UCSD-AML1 (cell line): ENCODE results near the gene THSD4.

ENCODE experiments used
- DNase-seq: peaks from one replicate; lab custom pipeline; 2025; ENCODE audit not compliant: unreplicated experiment; lab: John Stamatoyannopoulos, UW

THSD4 gene

DNA sequence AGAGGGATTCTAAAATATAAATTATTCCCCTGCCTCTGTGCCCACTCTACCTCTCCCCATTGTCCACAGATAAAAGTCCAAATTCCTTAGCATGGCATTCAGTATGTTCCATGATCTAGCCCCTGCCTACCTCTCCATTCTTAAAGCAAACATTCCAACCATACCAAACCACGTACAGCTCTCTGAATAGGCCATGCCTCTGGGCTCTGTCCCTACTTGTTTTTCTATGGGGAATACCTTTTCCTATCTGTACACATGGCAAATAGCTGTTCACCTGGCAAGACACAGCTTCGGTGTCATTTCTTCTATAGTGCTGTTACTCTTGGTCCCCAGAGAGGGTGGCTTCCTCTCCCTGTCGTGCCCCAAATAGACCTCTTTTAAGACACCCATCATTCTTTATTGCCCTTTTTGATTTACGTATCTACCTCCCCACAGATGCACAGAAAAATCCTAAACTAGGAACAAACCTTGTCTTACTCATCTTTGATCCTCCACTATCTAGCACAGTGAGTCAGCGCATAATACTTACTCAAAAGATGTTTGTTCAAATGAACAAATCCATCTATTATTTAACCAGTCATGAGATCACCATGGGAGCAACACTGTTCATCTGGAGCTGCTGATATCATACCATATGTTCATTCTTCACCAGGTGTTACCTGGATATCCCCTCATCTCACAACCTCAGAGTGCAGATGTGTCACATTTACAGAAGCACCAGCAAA is 329.8 kb downstream of the THSD4 start:
- no peak for DNase-seq

DNA sequence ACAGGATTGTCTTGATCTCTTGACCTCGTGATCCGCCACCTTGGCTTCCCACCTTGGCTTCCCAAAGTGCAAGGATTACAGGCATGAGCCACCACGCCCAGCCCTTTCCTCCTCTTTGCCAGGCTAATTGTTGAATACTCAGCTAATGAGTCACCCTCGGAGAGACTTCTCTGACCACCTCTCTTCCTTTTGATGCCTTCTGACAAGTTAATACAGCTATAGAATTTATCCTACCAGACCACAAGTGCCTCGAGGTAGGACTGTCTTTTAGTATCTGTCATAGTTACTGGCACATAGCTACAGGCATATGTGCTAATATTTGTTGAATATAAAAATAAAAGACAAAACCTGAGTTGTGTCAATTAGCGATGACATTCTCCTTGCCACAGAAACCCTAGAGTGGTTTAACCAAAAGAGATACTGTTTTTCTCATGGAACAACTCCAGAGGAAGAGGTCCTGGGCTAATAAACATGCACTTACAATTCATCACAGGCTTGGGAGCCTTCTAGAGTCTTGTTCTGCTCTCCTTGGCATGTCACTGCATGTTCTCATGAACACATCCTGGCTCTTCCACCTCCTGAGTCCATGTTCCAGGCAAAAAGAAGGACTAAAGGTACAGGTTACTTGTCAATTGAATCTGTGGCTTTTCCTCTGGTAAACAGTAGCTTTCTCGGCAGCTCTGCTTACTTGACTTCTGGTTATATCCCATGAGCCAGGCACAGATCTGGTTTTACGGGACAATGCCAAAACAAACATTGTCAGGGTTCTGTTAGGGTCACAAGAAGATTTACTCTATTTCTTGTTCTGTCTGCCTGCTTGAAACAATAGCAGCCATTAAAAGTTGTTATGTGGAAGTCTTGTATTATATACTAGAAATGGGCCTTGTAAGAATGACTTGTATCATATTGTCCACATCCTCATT is 332.3 kb downstream of the THSD4 start:
- DNase-seq = no peak

DNA sequence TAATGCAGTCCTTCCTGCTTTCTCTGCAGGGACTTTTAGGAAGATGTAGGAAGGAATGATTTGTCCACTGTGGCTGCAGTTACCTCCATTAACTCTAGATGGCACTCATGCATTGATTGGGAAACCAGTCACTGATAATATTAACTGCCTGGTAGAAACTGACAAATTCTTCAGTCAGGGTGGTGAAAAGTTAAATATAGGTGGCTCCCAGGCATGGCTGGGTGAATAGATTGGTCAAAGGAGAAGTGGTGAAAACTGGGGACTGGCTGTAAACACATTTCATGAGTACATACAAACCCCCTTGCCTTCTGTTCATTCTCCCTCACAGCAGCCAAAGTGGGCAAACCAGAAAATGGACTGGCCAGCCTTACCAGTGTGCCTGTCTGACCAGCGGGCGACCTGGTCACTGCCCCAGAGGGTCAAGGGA is 333.4 kb downstream of the THSD4 start:
- no peak for DNase-seq

DNA sequence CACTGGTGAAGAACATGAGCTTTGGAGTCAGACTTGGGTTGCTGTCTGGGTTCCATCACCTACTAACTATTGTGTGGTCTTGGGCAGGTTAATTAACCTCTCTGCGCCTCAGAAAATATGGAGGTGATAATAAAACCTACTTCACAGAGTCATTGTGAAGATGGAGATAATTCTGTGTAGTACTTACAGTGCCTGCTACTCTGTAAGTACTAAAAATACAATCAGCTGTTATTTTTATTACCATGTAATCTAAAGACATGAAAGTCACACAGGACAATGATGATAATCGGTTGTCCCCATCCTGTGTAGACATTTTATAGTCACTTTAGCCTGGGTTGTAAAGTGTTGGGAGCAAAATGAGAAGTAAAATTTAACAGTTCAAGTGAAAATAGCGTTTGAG is 334.1 kb downstream of the THSD4 start:
- no peak for DNase-seq

DNA sequence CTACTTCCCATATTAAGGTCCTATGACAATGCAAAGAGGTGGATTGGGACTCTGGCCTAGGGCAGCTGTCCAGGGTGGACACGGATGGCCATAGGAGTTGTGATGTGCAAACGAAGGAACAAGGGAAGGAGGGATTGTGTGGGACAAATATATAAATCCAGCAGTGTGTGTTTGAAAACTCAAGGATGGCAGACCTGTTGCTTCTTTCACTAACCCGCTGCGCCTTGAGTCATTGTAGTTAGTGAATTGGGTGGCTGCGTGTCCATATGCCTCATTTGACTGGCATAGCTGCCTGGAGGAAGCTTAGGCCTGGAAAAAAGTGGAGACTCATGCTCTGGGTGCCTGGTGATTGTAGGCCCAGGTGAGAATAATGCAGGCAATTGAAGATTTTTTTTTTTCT is 334.7 kb downstream of the THSD4 start:
- no peak for DNase-seq

DNA sequence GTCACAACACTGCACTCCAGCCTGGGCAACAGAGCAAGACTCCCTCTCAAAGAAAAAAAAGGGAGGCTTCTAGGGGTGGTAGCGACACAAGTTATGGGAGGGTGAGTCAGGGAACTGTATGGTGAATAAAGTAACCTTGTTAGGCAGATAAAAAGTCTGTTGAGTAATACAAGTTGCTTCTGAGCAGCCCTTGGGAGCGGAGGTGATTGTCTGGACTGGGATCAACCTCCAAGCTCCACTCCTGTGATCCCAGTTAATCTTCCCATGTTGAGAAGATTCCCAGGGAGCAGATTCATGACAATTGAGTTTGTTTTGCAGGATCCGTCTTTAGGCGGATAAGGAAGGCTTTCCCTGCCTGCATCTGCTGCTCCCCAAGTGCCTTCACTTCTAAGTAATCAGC is 335.9 kb downstream of the THSD4 start:
- no peak for DNase-seq

DNA sequence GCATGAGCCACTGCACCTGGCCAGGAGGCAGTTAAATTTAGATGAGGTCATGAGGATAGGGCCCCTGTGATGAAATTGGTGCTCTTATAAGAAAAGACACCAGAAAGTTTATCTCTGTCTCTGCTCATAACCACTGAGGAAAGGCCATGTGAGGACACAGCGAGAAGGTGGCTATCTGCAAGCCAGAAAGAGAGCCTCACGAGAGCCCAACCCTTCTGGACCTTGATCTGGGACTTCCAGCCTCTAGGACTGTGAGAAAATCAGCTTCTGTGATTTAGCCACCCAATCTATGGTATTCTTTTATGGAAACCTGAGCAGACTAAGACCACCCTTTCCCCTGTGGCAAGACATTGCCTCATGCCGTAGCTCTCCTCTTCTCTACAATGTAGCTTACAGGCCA is 337.6 kb downstream of the THSD4 start:
- DNase-seq = no peak

DNA sequence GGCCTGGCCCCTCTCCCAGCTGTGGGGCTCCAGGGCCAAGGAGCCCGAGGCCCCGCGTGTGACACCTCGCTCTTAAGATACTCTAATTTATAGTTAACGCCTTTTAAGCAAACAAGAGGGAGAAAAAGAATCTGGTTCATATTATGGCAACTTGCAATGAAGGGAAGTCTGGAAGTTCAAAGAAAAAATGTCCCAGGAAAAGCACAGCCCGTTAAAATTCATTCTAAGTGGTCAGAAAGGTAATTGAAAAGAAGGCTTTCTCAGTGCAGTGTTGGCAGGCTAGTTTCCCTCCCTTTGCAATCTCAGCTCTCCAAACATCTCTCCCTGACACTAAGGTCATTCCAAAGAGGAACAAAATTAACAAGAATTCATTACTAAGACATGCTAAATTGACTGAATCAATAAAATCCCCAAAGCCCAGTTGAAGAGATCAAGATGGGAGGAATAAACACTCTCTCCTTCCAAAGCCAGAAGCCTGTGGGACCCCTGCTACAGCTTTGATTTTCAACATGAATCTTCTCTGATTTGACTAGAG is 339.3 kb downstream of the THSD4 start:
- no peak for DNase-seq

DNA sequence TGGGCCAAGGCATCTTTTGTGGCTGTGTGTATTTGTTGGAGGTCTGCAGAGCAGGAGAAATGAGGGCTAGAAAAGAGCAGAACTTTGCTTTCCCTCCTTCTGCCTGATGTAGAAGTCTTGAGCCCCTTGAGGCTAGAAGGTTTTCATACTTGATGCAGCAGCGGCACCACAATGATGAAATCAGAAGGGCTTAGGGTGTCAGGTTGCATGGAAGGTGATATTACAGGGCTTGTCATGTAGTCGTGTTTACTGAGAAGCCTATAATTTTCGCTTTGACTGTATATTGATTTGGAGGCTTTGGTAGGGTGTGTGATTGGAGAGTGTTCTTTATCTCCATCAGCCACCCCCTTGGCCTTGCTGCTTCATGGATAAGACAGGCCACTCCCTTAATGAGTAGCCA is 339.8 kb downstream of the THSD4 start:
- no peak for DNase-seq

DNA sequence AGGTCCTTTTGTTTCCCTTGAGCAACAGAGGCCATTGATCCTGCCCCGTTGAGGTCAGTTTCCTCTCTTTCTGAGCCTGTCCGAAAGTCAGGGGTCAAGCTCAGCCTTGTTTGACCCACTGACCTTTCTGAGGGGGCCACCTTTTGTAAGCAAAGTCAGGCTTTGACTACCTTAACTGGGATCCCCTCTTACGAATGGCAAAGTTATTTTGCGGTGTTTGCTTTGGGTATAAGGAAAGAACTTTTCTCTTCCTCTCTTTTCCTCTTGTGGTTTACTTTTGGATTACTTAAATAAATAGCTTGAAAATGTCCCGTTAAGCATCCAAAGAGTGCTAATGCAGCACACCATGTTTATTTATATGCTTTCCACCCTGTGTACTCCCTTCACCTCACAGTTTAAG is 340.6 kb downstream of the THSD4 start:
- no peak for DNase-seq

DNA sequence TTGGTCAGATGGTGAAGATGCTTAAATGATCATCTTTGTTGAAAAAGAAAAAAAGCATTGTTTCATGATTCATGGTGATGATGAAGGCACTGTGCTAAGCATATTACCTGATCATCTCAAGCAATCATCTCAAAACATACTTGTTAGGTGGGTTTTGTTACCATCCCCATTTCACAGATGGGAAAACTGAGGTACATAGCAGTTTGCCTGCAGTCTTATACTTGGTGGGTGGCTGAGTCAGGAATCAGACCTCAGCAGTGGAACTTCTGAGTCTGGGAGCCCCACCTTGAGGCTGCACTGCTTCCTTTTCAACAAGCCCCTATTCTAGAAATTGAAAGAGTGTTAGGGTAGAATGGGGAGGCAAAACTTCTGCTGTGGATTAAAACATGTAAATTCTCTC is 341.1 kb downstream of the THSD4 start:
- no peak for DNase-seq

DNA sequence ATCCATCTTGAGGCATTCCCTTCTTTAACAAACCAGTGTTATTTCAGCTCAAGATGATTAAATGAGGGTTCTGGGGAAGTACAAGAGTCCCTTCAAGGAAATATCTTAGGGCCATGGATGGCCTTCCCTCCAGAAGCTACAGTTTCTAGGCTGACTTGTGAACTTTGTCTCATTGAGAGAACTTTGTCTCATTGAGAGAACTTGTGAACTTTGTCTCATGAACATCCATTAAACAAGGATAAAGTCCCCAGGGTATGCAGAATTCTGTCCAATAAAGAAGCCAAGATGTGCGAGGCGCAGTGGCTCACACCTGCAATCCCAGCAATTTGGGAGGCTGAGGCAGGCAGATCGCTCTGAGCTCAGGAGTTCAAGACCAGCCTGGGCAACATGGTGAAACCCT is 341.5 kb downstream of the THSD4 start:
- no peak for DNase-seq

DNA sequence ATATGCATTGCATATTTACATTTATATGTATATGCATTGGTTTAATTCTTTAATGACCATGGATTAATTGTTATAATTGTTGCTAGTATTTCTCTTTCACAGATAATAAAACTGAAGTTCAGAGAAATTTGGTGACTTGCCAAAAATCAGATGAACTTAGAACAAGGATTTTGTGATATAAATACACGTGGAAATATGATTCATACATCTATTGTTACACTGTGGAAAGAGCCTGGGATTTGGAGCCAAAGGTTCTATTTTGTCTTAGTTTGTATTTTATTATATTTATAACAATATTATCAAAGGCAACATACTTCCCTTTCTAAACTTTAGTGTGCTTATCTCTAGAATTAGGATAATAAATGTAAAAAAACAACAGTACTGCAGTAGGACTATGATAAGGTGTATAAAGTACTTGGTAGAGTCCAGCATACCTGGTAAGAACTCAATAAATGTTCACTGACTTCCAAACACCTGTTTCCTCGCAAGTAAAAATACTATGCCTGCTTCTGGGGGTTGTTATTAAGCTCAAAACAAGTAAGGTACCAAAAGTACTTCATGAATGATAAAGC is 342.9 kb downstream of the THSD4 start:
- no peak for DNase-seq

DNA sequence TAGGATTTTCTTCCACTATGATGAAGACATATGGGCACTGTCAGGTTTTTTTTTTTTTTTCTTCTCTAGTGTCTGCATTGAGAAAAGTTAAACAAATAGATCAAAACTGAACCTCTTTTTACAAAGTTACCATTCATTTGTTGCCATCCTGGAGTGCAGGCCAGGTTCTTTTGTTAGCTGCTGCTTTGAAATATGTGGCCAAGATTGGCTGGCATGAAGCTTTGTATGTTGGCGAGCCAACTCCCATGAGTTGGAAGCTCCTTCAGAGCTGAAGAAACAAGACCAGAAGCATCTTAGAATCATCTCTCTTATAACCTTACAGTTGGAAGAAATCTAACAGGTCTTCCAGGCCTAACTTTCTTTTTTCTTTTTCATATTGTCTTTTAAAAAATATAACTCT is 346.5 kb downstream of the THSD4 start:
- DNase-seq = no peak

DNA sequence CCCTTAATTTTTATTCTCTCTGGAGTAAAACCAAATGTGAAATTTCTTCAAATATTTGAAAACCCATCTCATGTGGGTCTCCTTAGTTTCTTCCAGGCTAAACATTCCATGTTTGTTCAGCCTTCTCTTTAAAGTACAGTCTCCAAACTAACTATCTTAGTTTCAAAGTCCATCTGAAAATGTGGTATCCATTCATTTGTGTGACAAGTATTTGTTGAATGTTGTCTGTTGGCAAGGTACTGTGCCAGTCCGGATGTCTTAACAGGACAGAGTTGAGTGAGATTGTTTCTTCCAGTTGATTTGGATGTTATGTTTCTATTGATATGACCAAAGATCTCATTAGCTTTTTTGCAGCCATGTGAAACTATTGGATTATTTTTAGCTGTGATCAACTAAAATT is 347.4 kb downstream of the THSD4 start:
- DNase-seq = no peak

DNA sequence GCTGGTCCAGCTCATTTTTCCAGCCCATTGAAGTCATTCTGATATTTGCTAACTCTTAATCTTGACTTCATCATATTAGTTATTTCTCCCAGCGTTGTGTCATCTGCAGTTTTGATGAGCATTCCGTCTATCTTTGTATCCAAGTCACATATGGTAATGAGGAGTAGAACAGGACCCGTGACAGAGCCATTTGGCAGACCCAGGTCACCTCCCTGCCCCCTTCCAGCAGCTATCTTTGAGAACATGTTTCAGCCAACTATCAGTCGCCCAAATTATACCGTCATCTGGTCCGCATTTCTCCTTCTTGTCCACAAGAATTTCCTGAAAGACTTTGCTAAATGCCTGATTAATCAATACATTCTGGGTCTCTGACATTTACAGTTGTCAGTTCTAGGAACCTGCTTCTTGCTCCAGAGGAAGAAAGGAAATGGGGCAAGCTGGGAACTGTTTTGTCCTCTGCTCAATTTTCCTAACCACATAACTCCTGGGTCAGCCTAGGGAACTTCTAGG is 347.9 kb downstream of the THSD4 start:
- DNase-seq = no peak

DNA sequence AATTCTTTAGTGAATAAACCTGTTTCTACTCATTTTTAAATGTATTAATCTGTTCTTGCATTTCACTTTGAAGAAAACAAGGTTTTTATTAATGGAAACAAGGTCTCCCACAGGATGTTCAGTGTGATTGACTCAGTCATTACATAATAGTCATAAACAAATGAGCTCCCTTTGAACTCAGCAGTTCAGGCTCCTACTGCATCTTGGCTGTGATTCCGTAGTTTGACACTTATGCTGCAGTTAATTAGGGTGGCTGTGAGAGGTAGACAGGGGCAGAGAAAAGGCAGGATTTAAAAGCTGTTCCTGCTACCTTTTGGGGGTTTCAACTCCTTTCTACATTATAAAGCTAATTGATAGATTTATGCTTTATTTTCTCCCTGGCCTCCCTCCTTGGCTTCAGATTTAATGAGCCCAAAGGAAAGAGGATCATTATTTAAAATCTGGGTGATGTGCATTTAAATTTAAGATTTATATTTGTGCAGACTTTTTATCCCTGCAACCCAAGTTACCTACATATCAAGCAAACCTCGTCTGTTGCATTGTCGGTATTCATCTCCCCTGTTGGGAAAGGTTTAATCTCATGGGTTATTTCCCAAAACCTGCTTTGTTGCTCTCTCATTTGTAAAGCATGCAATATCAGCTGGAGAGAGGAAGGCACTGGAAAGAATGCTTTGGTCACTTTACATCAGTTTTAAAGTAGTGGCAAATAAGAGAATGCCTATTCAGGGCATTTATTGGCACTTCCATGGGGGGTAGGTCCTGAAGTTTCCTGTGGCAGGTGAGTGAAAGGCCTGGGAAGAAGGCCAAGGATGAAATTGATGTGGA is 350.1 kb downstream of the THSD4 start:
- no peak for DNase-seq

DNA sequence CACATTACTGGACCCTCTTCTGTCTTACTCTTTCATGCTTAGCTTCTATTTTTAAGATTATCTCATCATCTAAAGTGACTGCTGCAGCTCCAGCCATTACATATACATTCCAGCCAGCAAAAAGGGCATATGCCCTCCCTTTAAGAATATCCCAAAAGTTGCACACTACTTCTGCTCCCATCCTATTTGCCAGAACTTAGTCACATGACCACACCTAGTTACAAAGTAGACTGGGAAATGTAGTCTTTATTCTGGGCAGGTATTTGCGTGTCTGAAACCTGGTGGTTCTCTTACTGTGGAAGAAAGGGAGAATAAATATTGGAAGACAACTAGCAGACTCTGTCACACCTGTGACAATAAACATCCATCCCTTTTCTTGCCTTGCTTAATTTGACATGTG is 353.4 kb downstream of the THSD4 start:
- DNase-seq = no peak

DNA sequence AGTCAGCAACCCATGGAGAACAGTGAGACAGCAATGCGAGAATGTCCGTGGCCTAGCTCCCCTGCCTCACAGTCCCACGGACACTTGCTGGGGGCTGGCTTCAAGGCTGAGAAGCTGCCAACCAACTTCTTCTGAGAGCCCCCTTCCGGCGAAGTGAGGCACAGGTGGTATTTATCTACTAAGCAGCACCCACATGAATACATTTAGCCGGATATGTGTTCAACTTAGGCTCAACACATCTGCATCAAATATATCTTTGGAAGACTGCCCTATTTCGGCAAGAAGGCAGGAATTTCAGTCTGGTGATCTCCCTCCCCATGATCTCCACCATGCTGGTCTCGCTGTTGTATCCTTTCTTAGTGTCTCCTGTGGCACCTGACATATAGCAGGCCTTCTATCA is 354.1 kb downstream of the THSD4 start:
- DNase-seq = no peak

DNA sequence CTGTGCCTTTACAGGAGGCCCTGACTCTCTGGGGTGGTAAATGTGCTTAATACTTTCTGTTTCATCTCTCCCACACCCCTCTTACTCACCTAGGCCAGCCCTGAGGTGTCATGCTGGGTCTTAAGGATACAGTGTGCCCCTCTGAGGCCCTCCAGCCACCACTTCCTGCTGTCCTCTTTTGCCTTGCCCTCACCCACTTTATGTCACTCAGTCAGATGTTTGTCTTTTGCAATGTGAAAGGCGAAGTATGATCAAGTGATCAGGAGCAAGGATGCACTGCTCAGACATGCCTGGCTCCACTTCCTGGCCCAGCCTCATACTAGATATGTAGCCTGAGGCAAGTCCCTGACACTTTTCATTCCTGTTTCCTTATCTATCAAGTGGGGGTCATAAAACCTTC is 356.1 kb downstream of the THSD4 start:
- no peak for DNase-seq

DNA sequence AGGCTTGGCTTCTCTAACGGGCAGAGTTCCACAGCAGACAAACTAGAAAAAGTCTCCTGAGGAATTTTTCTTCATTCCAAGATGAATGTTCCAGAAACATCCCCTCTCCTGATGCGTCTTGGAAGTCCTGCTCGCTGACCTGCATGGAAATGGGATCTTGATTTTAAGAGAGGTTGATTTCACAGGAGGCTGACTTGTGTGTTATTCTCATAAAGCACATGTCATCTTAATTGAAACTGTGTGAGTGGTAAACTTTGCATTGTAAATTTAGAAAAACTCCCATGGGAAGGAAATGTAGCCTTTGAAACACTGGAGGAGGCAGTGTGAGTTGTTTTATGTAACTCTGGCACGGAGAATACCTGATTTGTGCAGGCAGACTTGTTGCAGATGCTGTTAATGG is 357.3 kb downstream of the THSD4 start:
- DNase-seq = no peak
